Common myeloid progenitor, CD34-positive (primary cell): ENCODE measurements around the gene C2orf74. TPM values are rescaled to one million over a fixed set of nuclear protein-coding genes. Genes with fewer than 3 reads are reported as not detected.
"Not testable (repeated sequence)": the region's sequence is repeated elsewhere in the genome, so short reads cannot be mapped to it uniquely, and the experiment has no call there.

Experiments
- CTCF ChIA-PET: fragments of 350-600 bp; sonication (Branson Sonifier 250); formaldehyde crosslinking; loops from one replicate; lab custom pipeline; 2021; ENCODE audit warnings: antibody characterized with exemption; lab: Charles Lee
- POLR2A ChIA-PET: fragments of 350-600 bp; sonication (Branson Sonifier 250); formaldehyde crosslinking; loops from one replicate; lab custom pipeline; 2021; ENCODE audit warnings: antibody characterized with exemption; lab: Charles Lee
- DNase-seq, 3 donors: peaks; one replicate each; pipeline versions ENCODE4 v3.0.0 to v3.0.0-alpha.2; 2013
- H3K27ac ChIP-seq, 2 experiments: 1 replicate in 1 of 2; 2 replicates in 1 of 2; pipeline ENCODE4 v1.7.0; 2013; ENCODE audit warnings: inconsistent platforms in 2 of 2, low read length in 2 of 2, mild to moderate bottlenecking in 2 of 2, low read depth in 1 of 2, moderate library complexity in 1 of 2; ENCODE audit not compliant: severe bottlenecking in 2 of 2, insufficient read depth in 1 of 2, poor library complexity in 1 of 2
- H3K27me3 ChIP-seq, 5 experiments: replicated peaks in 2 of 5; 1 replicate in 3 of 5; 2 replicates in 2 of 5; pipeline versions ENCODE4 v1.6.1 to v1.7.0; 2013; ENCODE audit warnings: low read length in 4 of 5, mild to moderate bottlenecking in 2 of 5, moderate library complexity in 2 of 5, inconsistent platforms in 1 of 5; ENCODE audit not compliant: insufficient read depth in 5 of 5, control insufficient read depth in 4 of 5
- H3K36me3 ChIP-seq, 4 experiments: 1 replicate in 2 of 4; 2 replicates in 2 of 4; pipeline versions ENCODE4 v1.6.1 to v1.7.0; 2013; ENCODE audit warnings: low read length in 3 of 4, control low read depth in 1 of 4, mild to moderate bottlenecking in 1 of 4; ENCODE audit not compliant: control insufficient read depth in 4 of 4, insufficient read depth in 4 of 4
- H3K4me1 ChIP-seq, 4 experiments: 1 replicate in 3 of 4; 2 replicates in 1 of 4; pipeline versions ENCODE4 v1.6.1 to v1.7.1; 2013; ENCODE audit warnings: low read length in 3 of 4, mild to moderate bottlenecking in 3 of 4, control low read depth in 1 of 4, inconsistent platforms in 1 of 4, moderate library complexity in 1 of 4; ENCODE audit not compliant: control insufficient read depth in 4 of 4, insufficient read depth in 4 of 4; ENCODE audit errors: control extremely low read depth in 1 of 4
- H3K4me3 ChIP-seq, 7 experiments: 1 replicate in 4 of 7; 2 replicates in 3 of 7; pipeline versions ENCODE4 v1.5.1 to v1.7.0; 2013; ENCODE audit warnings: mild to moderate bottlenecking in 7 of 7, low read length in 6 of 7, moderate library complexity in 6 of 7, inconsistent platforms in 2 of 7, low read depth in 2 of 7, control low read depth in 1 of 7; ENCODE audit not compliant: insufficient read depth in 4 of 7, control insufficient read depth in 1 of 7; ENCODE audit errors: extremely low read depth in 1 of 7
- H3K9me3 ChIP-seq, 5 experiments: 1 replicate in 4 of 5; 2 replicates in 1 of 5; pipeline versions ENCODE4 v1.6.1 to v1.7.1; 2013; ENCODE audit warnings: low read length in 4 of 5, mild to moderate bottlenecking in 2 of 5, inconsistent platforms in 1 of 5, low read depth in 1 of 5, moderate library complexity in 1 of 5; ENCODE audit not compliant: control insufficient read depth in 4 of 5, insufficient read depth in 2 of 5; ENCODE audit errors: control extremely low read depth in 1 of 5
- WGBS: methylation state at CpG from one replicate; pipeline ENCODE4 v1.1.5; 2013; ENCODE audit not compliant: insufficient coverage; 5-methylcytosine and 5-hydroxymethylcytosine counted together
- polyA plus RNA-seq: library from polyadenylated mRNA; unstranded; fragments of 120-200 nt; gene quantifications from one replicate; pipeline ENCODE4 v1.2.1, GENCODE V29; 2013

The C2orf74 gene
- 24.7 TPM for polyA plus RNA-seq

- Histone ChIP-seq H3K4me1 (no peaks in the 10 kb centered on the region), H3K9me3 (peaks cover 0 to 15% (median 2%) of the 10 kb centered on the region in 5 experiments), H3K36me3 (peaks cover 20 to 63% (median 36%) of the 10 kb centered on the region in 4 experiments), H3K27me3 (no peaks in the 10 kb centered on the region), H3K4me3 (no peak within 1 kb of the TSS), H3K27ac (no peak within 1 kb of the TSS)
- WGBS: 100% methylated on average over 3 of the region's 5 CpGs
- CTCF ChIA-PET: interaction anchor here (0.6 kb wide), 1 partner anchor 69 kb away, joined by 3 read pairs; no protein-coding TSS in a partner anchor
- DNase-seq: no peak
- POLR2A ChIA-PET: no interaction called here
These were observed at the start of gene C2orf74 for GRCh38 chr2:61161888-61162287. C2orf74 (plus strand) TSS chr2:61162188; CDS start chr2:61162515, 327 bp downstream.

DNA sequence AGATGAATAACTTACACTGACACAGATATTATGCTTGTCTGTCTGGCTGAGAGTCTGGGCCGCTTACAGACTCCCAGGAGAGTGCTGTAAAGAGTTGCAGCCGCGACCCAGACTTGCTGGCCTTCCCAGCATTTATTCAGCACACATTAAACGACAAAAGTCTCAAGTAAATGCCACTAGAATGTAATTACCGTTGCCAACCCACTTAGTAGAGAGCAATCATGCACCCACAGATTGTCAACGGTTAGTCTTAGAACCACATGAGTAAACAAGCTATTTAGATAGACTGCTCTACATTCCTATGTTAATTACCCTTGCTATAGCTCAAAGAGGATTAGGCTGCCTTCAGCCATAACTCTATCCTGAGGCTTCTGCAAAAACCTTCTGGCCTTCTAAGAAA lies 47.8 kb upstream of the C2orf74 start:
- Histone ChIP-seq H3K9me3 (peaks cover 0 to 6% (median 2%) of the 10 kb centered on the region in 5 experiments), H3K4me1 (no peaks in the 10 kb centered on the region), H3K36me3 (peaks cover 0 to 20% (median 1%) of the 10 kb centered on the region in 4 experiments), H3K27ac (no peak overlapping the region), H3K27me3 (no peaks in the 10 kb centered on the region), H3K4me3 (no peak overlapping the region)
- 90% methylated on average over 6 of the region's 6 CpGs for WGBS
- CTCF ChIA-PET: no interaction called here
- POLR2A ChIA-PET: no interaction called here
- DNase-seq: no peak

DNA sequence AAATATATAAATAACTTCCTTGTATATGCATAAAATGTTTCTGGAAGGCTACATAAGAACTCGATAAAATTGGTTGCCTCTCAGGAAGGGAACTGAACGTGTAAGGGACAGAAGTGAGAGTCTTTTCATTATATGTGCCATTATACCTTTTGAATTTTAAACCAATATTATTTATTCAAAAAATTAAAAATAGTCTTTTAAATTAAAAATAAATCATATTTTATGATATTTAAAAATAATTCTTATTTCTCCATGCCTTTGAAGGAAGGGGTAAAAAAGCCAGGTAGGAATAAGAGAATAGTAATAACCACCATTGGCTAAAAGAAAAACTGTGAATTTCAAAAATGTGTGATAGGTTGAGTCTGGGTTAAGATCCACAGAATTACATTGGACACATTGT lies 45.7 kb upstream of the C2orf74 start:
- H3K4me3 ChIP-seq: no peak overlapping the region
- no peak for DNase-seq
- H3K27me3 ChIP-seq: no peaks in the 10 kb centered on the region
- ChIA-PET CTCF (no interaction called here), POLR2A (no interaction called here)
- no CpG with 5 or more reads among the region's 2 CpGs for WGBS
- H3K27ac ChIP-seq: no peak overlapping the region
- peaks cover 0 to 6% (median 2%) of the 10 kb centered on the region in 5 experiments for H3K9me3 ChIP-seq
- peaks cover 0 to 27% (median 1%) of the 10 kb centered on the region in 4 experiments for H3K36me3 ChIP-seq
- H3K4me1 ChIP-seq: no peaks in the 10 kb centered on the region

GRCh38 chr2:61117534-61117933 lies 44.5 kb upstream of the C2orf74 start:
- WGBS: no CpG with 5 or more reads among the region's 1 CpG
- Histone ChIP-seq H3K27me3 (no peaks in the 10 kb centered on the region), H3K4me3 (no peak overlapping the region), H3K9me3 (peaks cover 0 to 5% (median 2%) of the 10 kb centered on the region in 5 experiments), H3K4me1 (no peaks in the 10 kb centered on the region), H3K36me3 (peaks cover 0 to 19% (median 1%) of the 10 kb centered on the region in 4 experiments), H3K27ac (no peak overlapping the region)
- DNase-seq: no peak
- CTCF ChIA-PET: interaction anchor here (1.0 kb wide), 1 partner anchor 18 kb away, joined by 3 read pairs; no protein-coding TSS in a partner anchor
- POLR2A ChIA-PET: no interaction called here

DNA sequence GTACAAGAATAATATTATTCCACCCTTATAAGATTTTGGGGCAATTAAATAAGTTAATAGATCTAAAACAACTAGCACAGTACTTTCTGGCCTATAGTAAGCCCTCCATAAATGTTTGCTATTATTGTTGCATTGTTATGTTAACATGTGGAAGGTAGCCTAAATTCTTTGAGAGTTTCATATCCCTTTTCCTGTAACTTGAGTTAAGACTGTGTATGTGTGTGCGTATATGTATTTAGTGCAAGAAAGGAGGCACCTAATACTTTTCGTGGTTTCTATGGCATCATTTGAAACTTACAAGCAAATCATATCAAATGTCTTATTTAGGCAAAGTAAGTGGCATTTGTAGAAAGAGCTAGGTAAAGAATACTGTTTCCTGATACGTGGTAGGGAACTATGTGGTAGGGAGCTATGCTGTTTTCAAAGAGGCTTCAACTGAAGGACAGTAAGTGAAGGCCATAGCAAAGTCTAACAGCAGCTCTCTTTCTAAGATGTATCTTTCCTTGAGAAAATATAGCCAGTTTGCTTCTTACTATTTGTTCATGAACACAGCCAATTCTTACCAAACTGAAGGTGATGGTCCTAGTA lies 36.8 kb upstream of the C2orf74 start:
- no CpG with 5 or more reads among the region's 3 CpGs for WGBS
- Histone ChIP-seq H3K4me3 (no peak overlapping the region), H3K9me3 (peaks cover 2 to 12% (median 3%) of the 10 kb centered on the region in 5 experiments), H3K27ac (no peak overlapping the region), H3K36me3 (peaks cover 0 to 2% (median 0%) of the 10 kb centered on the region in 4 experiments), H3K4me1 (no peaks in the 10 kb centered on the region), H3K27me3 (no peaks in the 10 kb centered on the region)
- POLR2A ChIA-PET: no interaction called here
- no peak for DNase-seq
- CTCF ChIA-PET: no interaction called here

GRCh38 chr2:61125798-61126197 lies 36.2 kb upstream of the C2orf74 start:
- no peaks in the 10 kb centered on the region for H3K4me1 ChIP-seq
- peaks cover 2 to 12% (median 3%) of the 10 kb centered on the region in 5 experiments for H3K9me3 ChIP-seq
- 100% methylated on average over 2 of the region's 3 CpGs for WGBS
- DNase-seq: no peak
- no peak overlapping the region for H3K27ac ChIP-seq
- peaks cover 0 to 2% (median 0%) of the 10 kb centered on the region in 4 experiments for H3K36me3 ChIP-seq
- CTCF ChIA-PET: no interaction called here
- H3K27me3 ChIP-seq: no peaks in the 10 kb centered on the region
- POLR2A ChIA-PET: no interaction called here
- H3K4me3 ChIP-seq: no peak overlapping the region

DNA sequence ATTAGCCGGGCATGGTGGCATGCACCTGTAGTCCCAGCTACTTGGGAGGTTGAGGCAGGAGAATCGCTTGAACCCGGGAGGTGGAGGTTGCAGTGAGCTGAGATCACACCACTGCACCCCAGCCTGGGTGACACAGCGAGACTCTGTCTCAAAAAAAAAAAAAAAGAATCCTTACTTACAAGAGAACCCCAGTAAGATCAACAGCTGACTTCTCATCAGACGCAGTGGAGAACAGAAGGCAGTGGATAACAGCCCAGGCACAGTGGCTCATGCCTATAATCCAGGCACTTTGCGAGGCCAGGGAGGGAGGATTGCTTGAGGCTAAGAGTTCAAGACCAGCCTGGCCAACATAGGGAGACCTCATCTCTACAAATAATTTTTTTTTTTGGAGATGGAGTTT lies 33.9 kb upstream of the C2orf74 start:
- H3K4me1 ChIP-seq, H3K27ac ChIP-seq, H3K36me3 ChIP-seq, H3K4me3 ChIP-seq, H3K27me3 ChIP-seq, CTCF ChIA-PET, DNase-seq: not testable (repeated sequence)
- WGBS: 100% methylated on average over 1 of the region's 6 CpGs
- peaks cover 2 to 12% (median 3%) of the 10 kb centered on the region in 5 experiments for H3K9me3 ChIP-seq
- POLR2A ChIA-PET: interaction anchor here (0.6 kb wide), 1 partner anchor 349 kb away, joined by 3 read pairs; no protein-coding TSS in a partner anchor
